Keratinocyte (primary cell): ENCODE results near the gene CIDEB. TPM values are rescaled to one million over a fixed set of nuclear protein-coding genes. Genes with fewer than 3 reads are reported as not detected.

Source experiments
- DNase-seq: peaks from one replicate; pipeline ENCODE4 v3.0.0-alpha.2; 2011; ENCODE audit warnings: low read depth, missing footprints, low spot score
- FAIRE-seq: peaks from 2 replicates; lab custom pipeline; 2011; peaks lifted over from hg19 to GRCh38; lab: Jason Lieb, UNC
- H2AFZ ChIP-seq: 2 replicates; pipeline ENCODE4 v1.6.0; 2012; ENCODE audit warnings: low read length, control low read depth, inconsistent platforms; ENCODE audit not compliant: control insufficient read depth
- H3K27ac ChIP-seq: 2 replicates; pipeline ENCODE4 v1.5.1; 2011; ENCODE audit warnings: low read length; ENCODE audit not compliant: control insufficient read depth, insufficient read depth
- H3K27me3 ChIP-seq: 3 replicates; pipeline ENCODE4 v1.6.0; 2011; ENCODE audit warnings: low read length; ENCODE audit not compliant: control insufficient read depth, insufficient read depth; ENCODE audit errors: extremely low read depth
- H3K36me3 ChIP-seq, 2 experiments: 2 replicates in 1 of 2; 3 replicates in 1 of 2; pipeline ENCODE4 v1.5.1; 2011; ENCODE audit warnings: low read length in 2 of 2, mild to moderate bottlenecking in 1 of 2; ENCODE audit not compliant: control insufficient read depth in 2 of 2, insufficient read depth in 2 of 2; ENCODE audit errors: extremely low read depth in 1 of 2
- H3K4me1 ChIP-seq: 3 replicates; pipeline ENCODE4 v1.5.1; 2011; ENCODE audit warnings: low read length; ENCODE audit not compliant: control insufficient read depth, insufficient read depth; ENCODE audit errors: extremely low read depth
- H3K4me2 ChIP-seq: 3 replicates; pipeline ENCODE4 v1.6.0; 2011; ENCODE audit warnings: low read depth, low read length; ENCODE audit not compliant: control insufficient read depth, insufficient read depth; ENCODE audit errors: extremely low read depth
- H3K4me3 ChIP-seq, 3 experiments: fragments of 200-600 bp in 1 of 3; sonication (generic) in 1 of 3; 2 replicates in 2 of 3; 3 replicates in 1 of 3; pipeline ENCODE4 v1.5.1; 2011 to 2016; ENCODE audit warnings: low read length in 3 of 3, mild to moderate bottlenecking in 3 of 3, control low read depth in 2 of 3, inconsistent platforms in 1 of 3, low read depth in 1 of 3, mixed read lengths in 1 of 3, mixed run types in 1 of 3, moderate library complexity in 1 of 3; ENCODE audit not compliant: control insufficient read depth in 2 of 3, insufficient read depth in 2 of 3; ENCODE audit errors: extremely low read depth in 1 of 3
- H3K79me2 ChIP-seq: 2 replicates; pipeline ENCODE4 v1.6.0; 2012; ENCODE audit warnings: low read length; ENCODE audit not compliant: control insufficient read depth, insufficient read depth
- H3K9ac ChIP-seq: 3 replicates; pipeline ENCODE4 v1.6.0; 2011; ENCODE audit warnings: low read length; ENCODE audit not compliant: control insufficient read depth, insufficient read depth; ENCODE audit errors: extremely low read depth
- H3K9me1 ChIP-seq: 3 replicates; pipeline ENCODE4 v1.6.0; 2011; ENCODE audit warnings: low read length; ENCODE audit not compliant: control insufficient read depth, insufficient read depth; ENCODE audit errors: extremely low read depth
- H3K9me3 ChIP-seq: 2 replicates; pipeline ENCODE4 v1.5.1; 2012; ENCODE audit warnings: low read depth, low read length; ENCODE audit not compliant: control insufficient read depth
- H4K20me1 ChIP-seq: 3 replicates; pipeline ENCODE4 v1.6.0; 2011; ENCODE audit warnings: low read length; ENCODE audit not compliant: control insufficient read depth, insufficient read depth; ENCODE audit errors: extremely low read depth
- EZH2 ChIP-seq: IDR thresholded peaks from one replicate; pipeline ENCODE4 v1.6.1; 2012; ENCODE audit warnings: inconsistent platforms, mild to moderate bottlenecking, low read length, moderate library complexity
- dilution Hi-C: fragments of 300-500 bp; cut with MboI; formaldehyde crosslinking; loops from one replicate; pipeline ENCODE4 v1.7.0; 2020; ENCODE audit warnings: low sequenced_read_pairs; ENCODE audit not compliant: extremely low pct_ligation_motif_present
- polyA plus RNA-seq, 5 experiments: library from polyadenylated mRNA; depleted of rRNA in 3 of 5; stranded (reverse) in 3 of 5; stranded (forward) in 1 of 5; unstranded in 1 of 5; fragments of >200 nt; gene quantifications; 1 replicate in 1 of 5; 2 replicates in 3 of 5; 3 replicates in 1 of 5; pipeline versions ENCODE4 v1.2.1 to v1.2.3, GENCODE V29; 2011 to 2012; ENCODE audit warnings: missing spikeins in 2 of 5, low read depth in 1 of 5, low replicate concordance in 1 of 5
- TF ChIP-seq, protein P1 (sequence below), 3 experiments: IDR thresholded peaks in 1 of 3; conservative IDR thresholded peaks in 1 of 3; optimal IDR thresholded peaks in 1 of 3; 2 replicates in 2 of 3; 3 replicates in 1 of 3; pipeline versions ENCODE3 to v1.5.1; 2011; ENCODE audit warnings: low read length in 3 of 3, mild to moderate bottlenecking in 3 of 3, moderate library complexity in 2 of 3, control low read depth in 1 of 3, inconsistent platforms in 1 of 3; ENCODE audit not compliant: insufficient read depth in 2 of 3; ENCODE audit errors: extremely low read depth in 1 of 3

CIDEB gene
- polyA plus RNA-seq, 1 donor (not counting 4 experiments of a cell fraction or from before 2014, with no cell fraction given), result 3.7 TPM

DNA sequence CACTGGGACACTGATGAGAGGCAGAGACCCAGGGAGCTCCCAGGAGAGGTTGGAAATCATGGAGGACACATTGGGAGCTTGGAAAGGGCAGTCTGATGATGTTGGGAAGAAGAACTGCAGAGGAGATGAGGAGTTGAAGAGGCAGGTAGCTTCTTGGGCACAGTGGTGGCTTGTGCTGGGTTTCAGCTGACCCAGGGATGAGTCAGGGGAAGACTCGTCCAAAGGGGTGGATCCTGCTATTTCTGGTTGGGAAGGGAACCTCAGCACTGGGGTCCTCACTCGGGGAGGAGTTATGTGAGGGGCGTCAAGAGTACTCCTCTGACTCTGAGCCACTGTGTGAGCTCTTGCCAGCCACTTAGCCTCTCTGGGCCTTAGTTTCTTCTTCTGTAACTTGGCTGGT, 15.6 kb upstream of the CIDEB start:
- Histone ChIP-seq H4K20me1 (no peaks in the 10 kb centered on the region), H3K4me1 (no peaks in the 10 kb centered on the region), H3K4me3 (no peak overlapping the region), H3K36me3 (no peaks in the 10 kb centered on the region), H3K27me3 (peaks cover 3% of the 10 kb centered on the region), H3K9me3 (no peaks in the 10 kb centered on the region), H3K9ac (no peak overlapping the region), H3K27ac (no peak overlapping the region), H3K4me2 (no peak overlapping the region), H3K9me1 (no peaks in the 10 kb centered on the region), H3K79me2 (no peaks in the 10 kb centered on the region), H2AFZ (no peak overlapping the region)
- DNase-seq (no peak), FAIRE-seq (no peak)
- dilution Hi-C loops, result no loop called here
- TF ChIP-seq, protein P1, sequence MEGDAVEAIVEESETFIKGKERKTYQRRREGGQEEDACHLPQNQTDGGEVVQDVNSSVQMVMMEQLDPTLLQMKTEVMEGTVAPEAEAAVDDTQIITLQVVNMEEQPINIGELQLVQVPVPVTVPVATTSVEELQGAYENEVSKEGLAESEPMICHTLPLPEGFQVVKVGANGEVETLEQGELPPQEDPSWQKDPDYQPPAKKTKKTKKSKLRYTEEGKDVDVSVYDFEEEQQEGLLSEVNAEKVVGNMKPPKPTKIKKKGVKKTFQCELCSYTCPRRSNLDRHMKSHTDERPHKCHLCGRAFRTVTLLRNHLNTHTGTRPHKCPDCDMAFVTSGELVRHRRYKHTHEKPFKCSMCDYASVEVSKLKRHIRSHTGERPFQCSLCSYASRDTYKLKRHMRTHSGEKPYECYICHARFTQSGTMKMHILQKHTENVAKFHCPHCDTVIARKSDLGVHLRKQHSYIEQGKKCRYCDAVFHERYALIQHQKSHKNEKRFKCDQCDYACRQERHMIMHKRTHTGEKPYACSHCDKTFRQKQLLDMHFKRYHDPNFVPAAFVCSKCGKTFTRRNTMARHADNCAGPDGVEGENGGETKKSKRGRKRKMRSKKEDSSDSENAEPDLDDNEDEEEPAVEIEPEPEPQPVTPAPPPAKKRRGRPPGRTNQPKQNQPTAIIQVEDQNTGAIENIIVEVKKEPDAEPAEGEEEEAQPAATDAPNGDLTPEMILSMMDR (optimal IDR thresholded peaks at IDR 0.05 in 1 of 3, IDR thresholded peaks at IDR 0.05 in 1 of 3, conservative IDR thresholded peaks at IDR 0.05 in 1 of 3; ENCODE audit: extremely low read depth in 1 of 3, insufficient read depth in 2 of 3, low read length in 3 of 3), result no peak
- no peak for TF ChIP-seq EZH2

DNA sequence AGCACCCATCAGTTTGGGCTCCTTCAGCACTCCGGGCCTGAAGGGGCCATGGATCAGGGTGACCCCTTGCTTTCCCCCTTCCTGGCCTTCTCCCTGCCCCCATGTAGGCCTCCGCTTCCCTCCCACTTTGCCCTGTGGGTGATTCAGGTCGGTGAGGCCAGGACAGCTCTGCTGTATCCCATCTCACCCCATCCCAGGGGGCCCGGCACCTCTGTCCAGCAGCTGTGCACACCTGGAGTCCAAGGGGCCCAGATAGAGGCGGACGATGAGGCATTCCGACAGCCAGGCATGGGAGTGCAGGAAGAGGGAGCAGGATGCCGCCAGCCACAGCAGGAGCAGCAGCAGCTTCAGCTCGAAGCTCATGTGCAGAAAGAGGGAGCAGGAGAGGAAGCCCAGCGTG, 14.9 kb upstream of the CIDEB start:
- H4K20me1 ChIP-seq, result no peaks in the 10 kb centered on the region
- no peak overlapping the region for H3K9ac ChIP-seq
- FAIRE-seq (no peak), DNase-seq (no peak)
- peaks cover 3% of the 10 kb centered on the region for H3K27me3 ChIP-seq
- no peak overlapping the region for H3K4me2 ChIP-seq
- dilution Hi-C loops, result no loop called here
- no peaks in the 10 kb centered on the region for H3K79me2 ChIP-seq
- H3K4me1 ChIP-seq, result peaks cover under 1% of the 10 kb centered on the region
- no peaks in the 10 kb centered on the region for H3K9me3 ChIP-seq
- H3K4me3 ChIP-seq, result no peak overlapping the region
- H3K36me3 ChIP-seq, result no peaks in the 10 kb centered on the region
- no peak overlapping the region for H3K27ac ChIP-seq
- H2AFZ ChIP-seq, result no peak overlapping the region
- no peaks in the 10 kb centered on the region for H3K9me1 ChIP-seq
- TF ChIP-seq EZH2, result no peak
- TF ChIP-seq, protein P1 (optimal IDR thresholded peaks at IDR 0.05 in 1 of 3, IDR thresholded peaks at IDR 0.05 in 1 of 3, conservative IDR thresholded peaks at IDR 0.05 in 1 of 3; ENCODE audit: extremely low read depth in 1 of 3, insufficient read depth in 2 of 3, low read length in 3 of 3), result no peak
